ENCODE results near the gene POLR2I.

The POLR2I gene

DNA sequence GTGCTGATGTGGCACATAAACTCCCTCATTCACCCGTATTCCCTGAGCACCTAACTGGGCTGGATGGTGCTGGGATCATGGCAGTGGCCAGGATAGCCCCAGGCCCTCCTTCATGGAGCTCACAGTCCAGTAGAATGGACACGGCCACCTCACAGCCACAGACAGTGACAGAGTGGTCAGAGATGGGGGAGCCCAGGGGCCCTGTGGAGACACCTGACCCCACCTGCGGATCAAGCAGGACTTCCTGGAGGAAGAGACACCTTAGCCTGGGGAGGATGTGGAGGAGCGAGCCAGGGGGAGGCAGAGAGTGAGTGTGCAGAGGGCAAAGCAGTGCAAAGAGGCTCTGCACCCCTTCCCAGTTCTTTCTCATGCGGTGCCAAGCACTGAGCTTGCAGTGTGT is 24.8 kb downstream of the POLR2I start:
- TF ChIP-seq CTCF (IDR thresholded peaks at IDR 0.05) = no peak

DNA sequence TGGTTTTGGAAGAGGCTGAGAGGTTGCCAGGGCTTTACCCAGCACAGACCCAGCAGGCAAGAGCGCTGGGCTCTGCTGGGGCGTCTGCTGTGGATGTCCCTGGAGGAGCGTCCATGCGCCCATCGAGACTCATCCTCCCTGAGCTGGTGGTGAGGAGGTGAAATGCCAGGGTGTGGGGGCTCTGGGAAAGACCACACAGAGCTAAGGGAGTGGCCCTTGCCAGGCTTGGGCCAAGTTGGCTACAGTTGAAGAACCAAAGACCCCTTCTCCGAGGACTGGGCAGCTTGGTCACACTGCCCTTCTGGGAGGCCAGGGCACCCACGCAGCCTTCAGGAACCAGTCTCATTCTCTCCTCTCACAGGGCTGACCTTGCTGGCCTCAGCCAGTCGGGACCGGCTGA is 28.3 kb downstream of the POLR2I start:
- TF ChIP-seq CTCF (IDR thresholded peaks at IDR 0.05) = no peak

GRCh38 chr19:36084231-36085009 is 30.3 kb downstream of the POLR2I start:
- TF ChIP-seq CTCF (IDR thresholded peaks at IDR 0.05) = no peak

DNA sequence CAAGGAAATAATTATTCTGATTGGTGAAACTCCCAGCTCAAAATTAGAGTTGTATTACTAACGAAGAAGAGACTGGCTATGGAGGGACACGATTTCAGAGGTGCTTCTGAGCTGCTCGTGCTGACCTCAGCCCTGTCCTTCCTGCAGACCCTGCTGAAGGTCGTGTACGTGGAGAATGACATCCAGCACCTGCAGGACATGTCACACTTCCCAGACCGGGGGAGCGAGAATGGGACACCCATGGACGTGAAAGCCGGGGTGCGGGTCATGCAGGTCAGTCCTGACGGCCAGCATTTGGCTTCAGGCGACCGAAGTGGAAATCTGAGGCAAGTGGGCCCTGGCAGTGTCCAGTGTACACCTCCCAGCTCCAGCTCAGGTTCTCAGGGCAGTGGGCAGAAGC is 31.8 kb downstream of the POLR2I start:
- TF ChIP-seq CTCF (IDR thresholded peaks at IDR 0.05) = no peak

GRCh38 chr19:36081894-36082293 is 32.8 kb downstream of the POLR2I start:
- no peak for TF ChIP-seq CTCF (IDR thresholded peaks at IDR 0.05)

DNA sequence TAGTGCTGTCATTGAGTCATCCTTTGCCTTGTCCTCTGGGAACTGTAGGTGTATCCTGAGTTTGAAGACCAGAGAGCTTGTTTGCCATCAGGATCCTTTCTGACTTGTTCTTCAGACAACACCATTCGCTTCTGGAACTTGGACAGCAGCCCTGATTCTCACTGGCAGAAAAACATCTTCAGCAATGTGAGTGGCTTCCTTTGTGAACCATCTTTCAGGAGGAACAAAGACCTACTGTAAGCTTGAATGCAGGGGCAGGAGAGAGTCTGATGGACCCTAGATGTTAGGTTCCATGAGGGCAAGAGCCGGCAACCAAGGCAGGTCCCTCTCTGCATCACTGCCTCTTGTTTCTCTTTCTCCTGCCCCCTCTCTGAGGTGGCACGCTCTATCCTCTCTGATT is 33.3 kb downstream of the POLR2I start:
- TF ChIP-seq CTCF (IDR thresholded peaks at IDR 0.05) = no peak

GRCh38 chr19:36079389-36079945 is 35.2 kb downstream of the POLR2I start:
- no peak for TF ChIP-seq CTCF (IDR thresholded peaks at IDR 0.05)
